ENCODE measurements around the gene FNDC8. TPM values are rescaled to one million over a fixed set of nuclear protein-coding genes. Genes with fewer than 3 reads are reported as not detected.

The FNDC8 gene
- total RNA-seq, 1 experiment from 2014 or later = not detected

GRCh38 chr17:35160354-35161201, 39.2 kb downstream of the FNDC8 start:
- H3K4me3 Mint-ChIP-seq (ENCODE audit: low read depth, unreplicated experiment) = no peak overlapping the region
- H3K36me3 Mint-ChIP-seq (ENCODE audit: insufficient read depth, unreplicated experiment) = no peaks in the 10 kb centered on the region
- CTCF ChIA-PET = interaction anchor here (1.0 kb wide), 1 partner anchor 9 kb away, joined by 3 read pairs; no protein-coding TSS in a partner anchor
- no peak for TF ChIP-seq CTCF (IDR thresholded peaks at IDR 0.05; ENCODE audit: unreplicated experiment)
- H3K27me3 Mint-ChIP-seq (ENCODE audit: unreplicated experiment) = peaks cover 60% of the 10 kb centered on the region
- DNase-seq = no peak
- no TSS peak for BruUV-seq (replicated peaks)
- intact Hi-C loops (cut with micrococcal nuclease; ENCODE audit: unreplicated experiment) = no loop called here
- H3K27ac Mint-ChIP-seq (ENCODE audit: unreplicated experiment) = no peak overlapping the region
- H3K9me3 Mint-ChIP-seq (ENCODE audit: low read depth, unreplicated experiment) = no peaks in the 10 kb centered on the region
- H3K4me1 Mint-ChIP-seq (ENCODE audit: low read depth, unreplicated experiment) = peaks cover 6% of the 10 kb centered on the region

GRCh38 chr17:35161281-35161761, 39.9 kb downstream of the FNDC8 start:
- intact Hi-C loops (cut with micrococcal nuclease; ENCODE audit: unreplicated experiment) = no loop called here
- peaks cover 53% of the 10 kb centered on the region for H3K27me3 Mint-ChIP-seq (ENCODE audit: unreplicated experiment)
- H3K36me3 Mint-ChIP-seq (ENCODE audit: insufficient read depth, unreplicated experiment) = no peaks in the 10 kb centered on the region
- H3K9me3 Mint-ChIP-seq (ENCODE audit: low read depth, unreplicated experiment) = no peaks in the 10 kb centered on the region
- H3K4me1 Mint-ChIP-seq (ENCODE audit: low read depth, unreplicated experiment) = peaks cover 6% of the 10 kb centered on the region
- no peak overlapping the region for H3K27ac Mint-ChIP-seq (ENCODE audit: unreplicated experiment)
- TF ChIP-seq CTCF (IDR thresholded peaks at IDR 0.05; ENCODE audit: unreplicated experiment) = no peak
- no peak for DNase-seq
- H3K4me3 Mint-ChIP-seq (ENCODE audit: low read depth, unreplicated experiment) = no peak overlapping the region
- CTCF ChIA-PET = interaction anchor here (1.0 kb wide), 1 partner anchor 9 kb away, joined by 3 read pairs; no protein-coding TSS in a partner anchor
- BruUV-seq (replicated peaks) = no TSS peak

GRCh38 chr17:35162755-35163154, 41.3 kb downstream of the FNDC8 start:
- no peaks in the 10 kb centered on the region for H3K36me3 Mint-ChIP-seq (ENCODE audit: insufficient read depth, unreplicated experiment)
- H3K4me1 Mint-ChIP-seq (ENCODE audit: low read depth, unreplicated experiment) = peaks cover 6% of the 10 kb centered on the region
- TF ChIP-seq CTCF (IDR thresholded peaks at IDR 0.05; ENCODE audit: unreplicated experiment) = no peak
- DNase-seq = no peak
- CTCF ChIA-PET = no interaction called here
- no peak overlapping the region for H3K4me3 Mint-ChIP-seq (ENCODE audit: low read depth, unreplicated experiment)
- H3K27ac Mint-ChIP-seq (ENCODE audit: unreplicated experiment) = no peak overlapping the region
- H3K27me3 Mint-ChIP-seq (ENCODE audit: unreplicated experiment) = peaks cover 56% of the 10 kb centered on the region
- no TSS peak for BruUV-seq (replicated peaks)
- intact Hi-C loops (cut with micrococcal nuclease; ENCODE audit: unreplicated experiment) = no loop called here
- H3K9me3 Mint-ChIP-seq (ENCODE audit: low read depth, unreplicated experiment) = no peaks in the 10 kb centered on the region

- Mint-ChIP-seq H3K27ac (ENCODE audit: unreplicated experiment) (no peak overlapping the region), H3K36me3 (ENCODE audit: insufficient read depth, unreplicated experiment) (no peaks in the 10 kb centered on the region), H3K27me3 (ENCODE audit: unreplicated experiment) (peaks cover 50% of the 10 kb centered on the region), H3K4me3 (ENCODE audit: low read depth, unreplicated experiment) (no peak overlapping the region), H3K4me1 (ENCODE audit: low read depth, unreplicated experiment) (peaks cover 6% of the 10 kb centered on the region), H3K9me3 (ENCODE audit: low read depth, unreplicated experiment) (no peaks in the 10 kb centered on the region)
- intact Hi-C loops (cut with micrococcal nuclease; ENCODE audit: unreplicated experiment) = no loop called here
- CTCF ChIA-PET = no interaction called here
- TF ChIP-seq CTCF (IDR thresholded peaks at IDR 0.05; ENCODE audit: unreplicated experiment) = no peak
- BruUV-seq (replicated peaks) = no TSS peak
- DNase-seq = no peak
These were observed 42.5 kb downstream of the FNDC8 start for GRCh38 chr17:35163886-35164285.
